ENCODE measurements around the gene GEN1. TPM values are rescaled to one million over a fixed set of nuclear protein-coding genes. Genes with fewer than 3 reads are reported as not detected.

The GEN1 gene
- total and polyA plus RNA-seq, 2 donors (not counting 1 experiment from before 2014, with no cell fraction given) = 16.7 to 105 TPM

GRCh38 chr2:17800219-17800618, 46.3 kb downstream of the GEN1 start:
- H3K4me1 ChIP-seq (ENCODE audit: control insufficient read depth in 2 of 2, insufficient read depth in 2 of 2, low read length in 2 of 2) = peaks cover 40 to 43% of the 10 kb centered on the region in 2 donors
- 60% methylated on average over 3 of the region's 5 CpGs for WGBS (ENCODE audit: insufficient coverage)
- Mint-ChIP-seq H3K9me3 (ENCODE audit: insufficient read depth) (no peaks in the 10 kb centered on the region), H3K4me1 (peaks cover 54% of the 10 kb centered on the region), H3K27ac (peak overlapping the region; percentile 51), H3K4me3 (no peak overlapping the region), H3K27me3 (no peaks in the 10 kb centered on the region)
- ChIA-PET POLR2A (interaction anchor here (0.5 kb wide), 1 partner anchor 46 kb away, joined by 3 read pairs; the partner anchor contains the start of gene GEN1), CTCF (interaction anchor here (1.0 to 1.5 kb wide), 3 partner anchors 25 to 49 kb away, joined by 3 to 7 read pairs (median 4); no protein-coding TSS in a partner anchor)
- no peak overlapping the region for H3K4me2 ChIP-seq (replicated peaks; ENCODE audit: low read depth, low read length, poor library complexity, severe bottlenecking)
- H4K20me1 ChIP-seq (ENCODE audit: control insufficient read depth, insufficient read depth, low read length, poor library complexity, severe bottlenecking) = no peaks in the 10 kb centered on the region
- peak overlapping the region; percentile 34 for H2AFZ ChIP-seq (ENCODE audit: insufficient read depth, low read depth, low read length, poor library complexity, severe bottlenecking)
- H3K9ac ChIP-seq (ENCODE audit: low read length) = no peak overlapping the region
- ATAC-seq (ENCODE audit: low read depth) (no peak), DNase-seq (no peak)
- no peaks in the 10 kb centered on the region for H3K27me3 ChIP-seq (replicated peaks in 1 of 4; ENCODE audit: control extremely low read depth in 1 of 4, control insufficient read depth in 3 of 4, insufficient read depth in 4 of 4, low read length in 3 of 4)
- no peak overlapping the region for H3K27ac ChIP-seq (ENCODE audit: low read length in 2 of 2)
- TF ChIP-seq CTCF (IDR thresholded peaks at IDR 0.05) (no peak), EZH2 (IDR thresholded peaks at IDR 0.05; ENCODE audit: borderline replicate concordance, insufficient read depth, low read depth, low read length, poor library complexity, severe bottlenecking) (no peak)
- intact Hi-C loops (cut with micrococcal nuclease) = no loop called here
- no peaks in the 10 kb centered on the region for H3K79me2 ChIP-seq (ENCODE audit: control insufficient read depth, insufficient read depth, low read length)
- H3K9me3 ChIP-seq (ENCODE audit: control extremely low read depth in 1 of 3, control insufficient read depth in 2 of 3, insufficient read depth in 1 of 3, low read length in 2 of 3) = no peaks in the 10 kb centered on the region
- H3K4me3 ChIP-seq (ENCODE audit: control extremely low read depth in 1 of 5, extremely low read depth in 1 of 5, insufficient read depth in 1 of 5, low read depth in 2 of 5, low read length in 4 of 5) = no peak overlapping the region
- no peaks in the 10 kb centered on the region for H3K36me3 ChIP-seq (replicated peaks in 1 of 2; ENCODE audit: control extremely low read depth in 1 of 2, control insufficient read depth in 1 of 2, extremely low read depth in 1 of 2, insufficient read depth in 2 of 2, low read length in 1 of 2)

GRCh38 chr2:17800693-17801458, 46.9 kb downstream of the GEN1 start:
- Mint-ChIP-seq H3K27me3 (no peaks in the 10 kb centered on the region), H3K4me3 (no peak overlapping the region), H3K4me1 (peaks cover 60% of the 10 kb centered on the region), H3K9me3 (ENCODE audit: insufficient read depth) (no peaks in the 10 kb centered on the region), H3K27ac (peak overlapping the region; percentile 44)
- TF ChIP-seq EZH2 (IDR thresholded peaks at IDR 0.05; ENCODE audit: borderline replicate concordance, insufficient read depth, low read depth, low read length, poor library complexity, severe bottlenecking) = no peak
- no peak for TF ChIP-seq CTCF (IDR thresholded peaks at IDR 0.05)
- ATAC-seq (ENCODE audit: low read depth) = no peak
- H3K9ac ChIP-seq (ENCODE audit: low read length) = no peak overlapping the region
- ChIA-PET POLR2A (no interaction called here), CTCF (interaction anchor here (1.4 to 1.5 kb wide), 2 partner anchors 30 to 50 kb away, joined by 4 to 7 read pairs; no protein-coding TSS in a partner anchor)
- WGBS (ENCODE audit: insufficient coverage) = 100% methylated on average over 1 of the region's 1 CpG
- DNase-seq = no peak
- no peaks in the 10 kb centered on the region for H3K27me3 ChIP-seq (replicated peaks in 1 of 4; ENCODE audit: control extremely low read depth in 1 of 4, control insufficient read depth in 3 of 4, insufficient read depth in 4 of 4, low read length in 3 of 4)
- intact Hi-C loops (cut with micrococcal nuclease) = no loop called here
- H3K79me2 ChIP-seq (ENCODE audit: control insufficient read depth, insufficient read depth, low read length) = no peaks in the 10 kb centered on the region
- no peaks in the 10 kb centered on the region for H3K9me3 ChIP-seq (ENCODE audit: control extremely low read depth in 1 of 3, control insufficient read depth in 2 of 3, insufficient read depth in 1 of 3, low read length in 2 of 3)
- H3K4me3 ChIP-seq (ENCODE audit: control extremely low read depth in 1 of 5, extremely low read depth in 1 of 5, insufficient read depth in 1 of 5, low read depth in 2 of 5, low read length in 4 of 5) = no peak overlapping the region
- no peaks in the 10 kb centered on the region for H3K36me3 ChIP-seq (replicated peaks in 1 of 2; ENCODE audit: control extremely low read depth in 1 of 2, control insufficient read depth in 1 of 2, extremely low read depth in 1 of 2, insufficient read depth in 2 of 2, low read length in 1 of 2)
- peaks cover 47 to 50% of the 10 kb centered on the region in 2 donors for H3K4me1 ChIP-seq (ENCODE audit: control insufficient read depth in 2 of 2, insufficient read depth in 2 of 2, low read length in 2 of 2)
- no peak overlapping the region for H2AFZ ChIP-seq (ENCODE audit: insufficient read depth, low read depth, low read length, poor library complexity, severe bottlenecking)
- H3K4me2 ChIP-seq (replicated peaks; ENCODE audit: low read depth, low read length, poor library complexity, severe bottlenecking) = no peak overlapping the region
- no peaks in the 10 kb centered on the region for H4K20me1 ChIP-seq (ENCODE audit: control insufficient read depth, insufficient read depth, low read length, poor library complexity, severe bottlenecking)
- no peak overlapping the region for H3K27ac ChIP-seq (ENCODE audit: low read length in 2 of 2)

All from B cell (primary cell).